ENCODE results near the gene DOLPP1. TPM values are rescaled to one million over a fixed set of nuclear protein-coding genes. Genes with fewer than 3 reads are reported as not detected.

Gene DOLPP1
- total RNA-seq: 16.2 and 18.7 TPM in 2 replicates

DNA sequence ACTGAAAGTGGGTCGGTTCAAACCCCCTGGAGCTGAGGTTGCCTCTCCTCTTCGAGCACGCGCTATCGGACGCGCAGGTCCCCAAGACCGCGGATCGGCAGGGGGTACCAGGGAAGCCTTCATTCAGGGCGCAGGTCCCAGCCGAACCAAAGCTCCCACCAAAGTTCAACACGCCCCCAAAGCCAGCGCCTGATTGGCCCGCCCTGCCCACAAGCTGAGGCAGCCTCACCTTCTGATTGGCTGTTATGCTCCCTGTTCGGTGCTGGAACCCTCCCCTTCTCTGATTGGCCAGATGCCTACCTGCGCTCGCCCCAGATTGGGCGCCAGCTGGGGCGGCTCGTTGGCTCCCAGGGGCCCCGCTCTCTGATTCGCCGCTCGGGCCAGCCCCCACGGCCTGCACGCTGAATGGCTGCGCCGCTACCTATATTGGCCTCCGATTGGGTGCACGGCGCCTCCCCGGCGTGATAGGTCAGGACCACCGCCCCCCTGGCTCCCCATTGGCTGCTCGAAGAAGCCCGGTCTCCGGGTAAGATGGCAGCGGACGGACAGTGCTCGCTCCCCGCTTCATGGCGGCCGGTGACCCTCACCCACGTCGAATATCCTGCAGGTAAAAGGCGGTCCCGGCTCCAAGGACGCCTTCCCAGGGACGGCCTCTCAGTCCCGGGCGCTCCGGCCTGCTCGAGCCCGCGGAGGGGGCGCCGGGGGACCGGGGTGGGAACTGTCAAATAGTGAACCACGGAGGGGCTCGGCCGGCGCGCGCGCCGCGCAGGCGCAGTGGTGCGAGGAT, at the start of gene DOLPP1:
Gene DOLPP1 (plus strand): TSS at position 511 of the 787 bp plus-strand sequence. CDS start 21 bp downstream, at position 532.

GRCh38 chr9:129036241-129036922, 44.5 kb upstream of the DOLPP1 start, which contains the start of gene MIGA2:
Gene MIGA2 (plus strand): TSS chr9:129036626. CDS start chr9:129040595, 3,969 bp downstream.

DNA sequence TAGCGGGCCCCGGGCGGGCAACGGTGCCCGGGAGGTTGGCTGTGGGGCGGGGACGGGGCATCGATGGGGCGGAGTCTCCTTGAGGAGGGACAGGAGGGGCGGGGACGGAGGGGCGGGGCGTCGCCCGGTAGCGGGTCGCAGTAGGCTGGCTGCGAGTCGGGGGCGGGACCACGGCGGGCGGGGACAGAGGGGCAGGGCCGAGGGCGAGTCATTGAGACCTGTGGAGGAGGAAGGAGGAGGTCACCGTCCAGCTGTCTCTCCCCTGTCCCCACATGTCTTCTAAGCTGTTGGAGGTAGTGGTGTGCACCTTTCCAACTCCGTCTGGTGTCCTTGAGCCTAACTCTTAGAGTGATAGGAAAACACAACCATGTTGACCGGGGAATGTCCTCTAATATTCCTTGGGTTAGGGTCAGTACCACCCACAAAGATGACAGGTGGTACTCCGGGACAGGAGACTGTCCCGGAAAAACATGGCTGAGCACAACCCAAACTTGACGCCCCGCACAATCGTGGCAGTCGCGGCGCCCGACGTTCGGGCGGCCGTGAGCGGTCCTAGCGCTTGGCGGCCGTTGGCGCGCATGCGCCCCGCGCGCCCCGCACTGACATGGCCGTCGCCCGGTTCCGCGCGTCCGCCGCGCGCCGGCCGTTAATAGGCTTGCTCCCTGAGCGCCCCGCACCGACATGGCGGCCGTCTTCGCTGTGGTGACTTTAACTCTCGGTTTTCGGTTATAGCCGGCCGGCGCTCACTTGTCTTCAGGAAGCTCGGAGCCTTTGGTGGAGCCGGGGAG, 30.0 kb downstream of the DOLPP1 start, which contains the start of the genes CRAT and PTPA:
Gene CRAT (minus strand): TSS at position 54 of the 788 bp plus-strand sequence. CDS start 284 bp downstream, outside the sequence.
Gene PTPA (plus strand): TSS at position 676 of the 788 bp plus-strand sequence. CDS start 186 bp downstream, outside the sequence.

Other genes starting within 250 kb of the DOLPP1 start
- gene KYAT1, start 199.2 kb upstream of the DOLPP1 start, total RNA-seq: 14.4 and 19.9 TPM in 2 replicates
- gene LRRC8A, start 199.0 kb upstream of the DOLPP1 start, total RNA-seq: 249 and 268 TPM in 2 replicates
- gene PHYHD1, start 160.1 kb upstream of the DOLPP1 start, total RNA-seq: 6.3 and 9.1 TPM in 2 replicates
- gene DOLK, start 133.5 kb upstream of the DOLPP1 start, total RNA-seq: 25.6 and 28.4 TPM in 2 replicates
- 60.2 and 64.0 TPM in 2 replicates for gene NUP188, start 133.4 kb upstream of the DOLPP1 start, total RNA-seq
- gene SH3GLB2, start 52.8 kb upstream of the DOLPP1 start, total RNA-seq: 55.0 and 60.2 TPM in 2 replicates
- gene MIGA2, start 44.5 kb upstream of the DOLPP1 start, total RNA-seq: 12.4 and 22.6 TPM in 2 replicates
- gene CRAT, start 29.7 kb downstream of the DOLPP1 start, total RNA-seq: 27.1 and 30.2 TPM in 2 replicates
- gene PTPA, start 30.3 kb downstream of the DOLPP1 start, total RNA-seq: 92.2 and 101 TPM in 2 replicates
- gene IER5L, start 97.2 kb downstream of the DOLPP1 start, total RNA-seq: 39.1 and 52.2 TPM in 2 replicates